Measurements from ENCODE around the gene USP25. TPM values are rescaled to one million over a fixed set of nuclear protein-coding genes. Genes with fewer than 3 reads are reported as not detected.
A peak's percentile ranks its signal among the peaks of the same experiment; 100 is the strongest.

USP25 gene, protein sequence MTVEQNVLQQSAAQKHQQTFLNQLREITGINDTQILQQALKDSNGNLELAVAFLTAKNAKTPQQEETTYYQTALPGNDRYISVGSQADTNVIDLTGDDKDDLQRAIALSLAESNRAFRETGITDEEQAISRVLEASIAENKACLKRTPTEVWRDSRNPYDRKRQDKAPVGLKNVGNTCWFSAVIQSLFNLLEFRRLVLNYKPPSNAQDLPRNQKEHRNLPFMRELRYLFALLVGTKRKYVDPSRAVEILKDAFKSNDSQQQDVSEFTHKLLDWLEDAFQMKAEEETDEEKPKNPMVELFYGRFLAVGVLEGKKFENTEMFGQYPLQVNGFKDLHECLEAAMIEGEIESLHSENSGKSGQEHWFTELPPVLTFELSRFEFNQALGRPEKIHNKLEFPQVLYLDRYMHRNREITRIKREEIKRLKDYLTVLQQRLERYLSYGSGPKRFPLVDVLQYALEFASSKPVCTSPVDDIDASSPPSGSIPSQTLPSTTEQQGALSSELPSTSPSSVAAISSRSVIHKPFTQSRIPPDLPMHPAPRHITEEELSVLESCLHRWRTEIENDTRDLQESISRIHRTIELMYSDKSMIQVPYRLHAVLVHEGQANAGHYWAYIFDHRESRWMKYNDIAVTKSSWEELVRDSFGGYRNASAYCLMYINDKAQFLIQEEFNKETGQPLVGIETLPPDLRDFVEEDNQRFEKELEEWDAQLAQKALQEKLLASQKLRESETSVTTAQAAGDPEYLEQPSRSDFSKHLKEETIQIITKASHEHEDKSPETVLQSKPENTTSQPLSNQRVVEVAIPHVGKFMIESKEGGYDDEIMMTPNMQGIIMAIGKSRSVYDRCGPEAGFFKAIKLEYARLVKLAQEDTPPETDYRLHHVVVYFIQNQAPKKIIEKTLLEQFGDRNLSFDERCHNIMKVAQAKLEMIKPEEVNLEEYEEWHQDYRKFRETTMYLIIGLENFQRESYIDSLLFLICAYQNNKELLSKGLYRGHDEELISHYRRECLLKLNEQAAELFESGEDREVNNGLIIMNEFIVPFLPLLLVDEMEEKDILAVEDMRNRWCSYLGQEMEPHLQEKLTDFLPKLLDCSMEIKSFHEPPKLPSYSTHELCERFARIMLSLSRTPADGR
- 10 to 100 TPM in 1 of 4 donors, 1 to 10 TPM in 3; 8.1 to 22.8 (median 8.9) TPM for polyA plus RNA-seq
- long read RNA-seq, donor 1, partial matches to known transcripts: 13 of 15 reads
- long read RNA-seq, donor 1, other reads (novel, unspliced or antisense): 0 of 15 reads
- long read RNA-seq, donor 2: 0 reads
- long read RNA-seq, donor 3, partial matches to known transcripts: 0 of 2 reads
- long read RNA-seq, donor 3, other reads (novel, unspliced or antisense): 0 of 2 reads
- long read RNA-seq, donor 4: 0 reads
- long read RNA-seq, donor 5: 0 reads
- long read RNA-seq, donor 6, partial matches to known transcripts: 5 of 9 reads
- long read RNA-seq, donor 6, other reads (novel, unspliced or antisense): 0 of 9 reads
- long read RNA-seq, donor 7, partial matches to known transcripts: 0 of 3 reads
- long read RNA-seq, donor 7, other reads (novel, unspliced or antisense): 0 of 3 reads
- long read RNA-seq, donor 8: 0 reads
- long read RNA-seq, donor 9: 0 reads
- long read RNA-seq, donor 10, partial matches to known transcripts: 0 of 2 reads
- long read RNA-seq, donor 10, other reads (novel, unspliced or antisense): 0 of 2 reads

DNA sequence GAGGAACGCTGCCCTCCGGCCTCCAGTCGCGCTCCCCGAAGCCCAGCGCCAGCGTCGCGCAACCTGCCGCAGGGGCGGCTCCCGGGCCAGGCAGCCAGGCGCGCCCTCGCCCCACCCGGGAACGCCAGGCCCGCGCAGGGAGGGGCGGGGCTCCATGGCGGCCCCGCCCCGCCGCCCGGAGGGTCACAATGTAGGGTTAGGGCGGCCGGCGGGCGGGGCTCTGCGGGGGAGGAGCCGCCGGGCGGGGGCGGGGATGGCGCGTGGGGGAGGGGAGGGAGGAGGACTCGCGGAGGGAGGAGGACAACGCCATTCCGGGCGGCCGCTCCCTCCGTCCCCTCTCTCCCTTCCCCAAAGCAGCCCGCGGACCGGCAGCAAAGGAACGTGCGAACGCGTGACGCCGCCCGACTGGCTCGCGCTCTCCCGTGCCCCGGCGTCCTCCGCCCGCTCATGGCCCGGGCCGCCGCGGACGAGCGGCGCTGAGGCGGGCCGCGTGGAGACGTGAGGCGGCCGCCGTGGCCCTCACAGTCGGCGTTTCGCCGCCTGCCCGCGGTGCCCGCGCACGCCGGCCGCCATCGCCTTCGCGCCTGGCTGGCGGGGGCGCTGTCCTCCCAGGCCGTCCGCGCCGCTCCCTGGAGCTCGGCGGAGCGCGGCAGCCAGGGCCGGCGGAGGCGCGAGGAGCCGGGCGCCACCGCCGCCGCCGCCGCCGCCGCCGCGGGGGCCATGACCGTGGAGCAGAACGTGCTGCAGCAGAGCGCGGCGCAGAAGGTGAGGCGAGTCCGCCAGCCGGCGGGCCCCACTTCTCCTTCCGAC is at the start of gene USP25:
Gene USP25, plus strand, starts transcription at position 309 of the 810 bp plus-strand sequence. Its CDS starts 412 bp downstream, at position 721.
- H3K27ac ChIP-seq (ENCODE audit: low read depth in 1 of 3, low read length in 2 of 3): peak within 1 kb of the TSS; percentile 85 to 99 (median 98)
- DNase-seq (peak; percentile 89 to 93), FAIRE-seq (no peak)
- H3K4me1 ChIP-seq (ENCODE audit: control insufficient read depth in 3 of 3, insufficient read depth in 2 of 3, low read depth in 1 of 3, low read length in 2 of 3): peaks cover 0 to 5% (median 3%) of the 10 kb centered on the region in 3 donors
- no peaks in the 10 kb centered on the region for H3K9me3 ChIP-seq (ENCODE audit: control insufficient read depth in 2 of 2, insufficient read depth in 1 of 2, low read depth in 1 of 2, low read length in 1 of 2)
- no peaks in the 10 kb centered on the region for H3K36me3 ChIP-seq (ENCODE audit: control insufficient read depth in 3 of 3, insufficient read depth in 2 of 3, low read depth in 1 of 3, low read length in 3 of 3)
- H3K4me3 ChIP-seq (ENCODE audit: low read depth in 1 of 3, low read length in 3 of 3): peak within 1 kb of the TSS; percentile 88 to 91 (median 90)
- H3K27me3 ChIP-seq (ENCODE audit: control insufficient read depth in 3 of 3, insufficient read depth in 3 of 3, low read length in 3 of 3): no peaks in the 10 kb centered on the region
- WGBS, 3 donors: 0 to 1% (median 0%) methylated on average over 17 to 123 of the region's 123 CpGs

DNA sequence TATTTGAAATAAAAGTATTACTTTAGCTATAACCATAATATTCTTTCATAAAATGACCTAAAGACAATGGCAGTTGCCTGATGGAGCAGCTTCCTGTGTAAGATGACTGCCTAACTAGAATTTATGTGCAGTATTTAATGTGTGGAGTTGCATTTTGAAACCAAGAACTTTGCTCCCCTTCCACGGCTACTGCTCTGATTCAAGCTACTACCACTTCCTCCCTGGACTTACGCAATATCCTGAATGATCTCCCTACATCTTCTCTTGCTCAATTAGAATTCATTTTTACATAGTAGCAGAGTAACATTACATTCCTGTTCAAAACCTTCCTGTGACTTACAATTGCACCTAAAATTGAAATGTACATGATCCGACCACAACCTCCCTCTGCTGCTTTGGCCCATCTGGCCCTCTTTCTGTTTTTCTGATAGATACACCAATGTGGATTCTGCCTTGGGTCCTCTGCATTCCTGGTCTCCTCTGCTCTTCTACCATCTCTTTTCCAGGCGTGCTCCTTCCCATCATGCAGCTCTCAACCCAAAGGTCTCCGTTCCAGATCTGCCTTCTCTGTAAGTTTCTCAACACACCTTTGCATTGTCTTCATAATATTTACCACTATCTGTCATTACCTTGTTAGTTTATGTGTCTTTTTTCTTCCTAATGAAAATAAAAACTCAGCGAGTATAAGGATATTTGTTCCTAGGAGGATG is 47.4 kb upstream of the USP25 start:
- no peak overlapping the region for H3K4me3 ChIP-seq (ENCODE audit: low read depth in 1 of 3, low read length in 3 of 3)
- no peaks in the 10 kb centered on the region for H3K36me3 ChIP-seq (ENCODE audit: control insufficient read depth in 3 of 3, insufficient read depth in 2 of 3, low read depth in 1 of 3, low read length in 3 of 3)
- H3K27ac ChIP-seq (ENCODE audit: low read depth in 1 of 3, low read length in 2 of 3): no peak overlapping the region
- FAIRE-seq (no peak), DNase-seq (peak; percentile 46 to 68)
- H3K4me1 ChIP-seq (ENCODE audit: control insufficient read depth in 3 of 3, insufficient read depth in 2 of 3, low read depth in 1 of 3, low read length in 2 of 3): no peaks in the 10 kb centered on the region
- peaks cover 0 to 3% of the 10 kb centered on the region in 2 donors for H3K9me3 ChIP-seq (ENCODE audit: control insufficient read depth in 2 of 2, insufficient read depth in 1 of 2, low read depth in 1 of 2, low read length in 1 of 2)
- H3K27me3 ChIP-seq (ENCODE audit: control insufficient read depth in 3 of 3, insufficient read depth in 3 of 3, low read length in 3 of 3): no peaks in the 10 kb centered on the region
- WGBS, 3 donors: 67 to 78% (median 75%) methylated on average over 6 of the region's 6 CpGs

DNA sequence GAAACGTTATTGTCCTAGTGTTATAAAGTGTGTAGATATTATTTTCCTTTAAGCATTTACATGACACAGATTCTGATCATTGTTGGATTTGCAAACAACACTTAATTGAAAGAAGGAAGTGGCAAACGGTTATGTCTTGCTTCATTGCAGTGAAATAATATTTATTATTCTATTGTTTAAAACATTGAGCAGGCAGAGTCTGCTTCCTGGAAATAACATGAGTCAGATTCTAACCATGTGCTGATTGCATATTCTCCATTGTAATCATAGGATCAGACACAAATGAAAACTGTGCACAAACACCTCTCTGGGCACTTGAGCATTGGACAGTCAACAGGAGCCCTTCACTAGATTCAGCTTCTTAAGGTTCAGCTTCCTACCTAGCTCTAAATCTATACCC is 46.8 kb upstream of the USP25 start:
- DNase-seq (no peak), FAIRE-seq (peak; percentile 59)
- H3K27me3 ChIP-seq (ENCODE audit: control insufficient read depth in 3 of 3, insufficient read depth in 3 of 3, low read length in 3 of 3): no peaks in the 10 kb centered on the region
- no peak overlapping the region for H3K27ac ChIP-seq (ENCODE audit: low read depth in 1 of 3, low read length in 2 of 3)
- 32 to 35% (median 32%) methylated on average over 2 of the region's 2 CpGs for WGBS, 3 donors
- H3K9me3 ChIP-seq (ENCODE audit: control insufficient read depth in 2 of 2, insufficient read depth in 1 of 2, low read depth in 1 of 2, low read length in 1 of 2): peaks cover 0 to 3% of the 10 kb centered on the region in 2 donors
- H3K36me3 ChIP-seq (ENCODE audit: control insufficient read depth in 3 of 3, insufficient read depth in 2 of 3, low read depth in 1 of 3, low read length in 3 of 3): no peaks in the 10 kb centered on the region
- H3K4me1 ChIP-seq (ENCODE audit: control insufficient read depth in 3 of 3, insufficient read depth in 2 of 3, low read depth in 1 of 3, low read length in 2 of 3): no peaks in the 10 kb centered on the region
- no peak overlapping the region for H3K4me3 ChIP-seq (ENCODE audit: low read depth in 1 of 3, low read length in 3 of 3)

DNA sequence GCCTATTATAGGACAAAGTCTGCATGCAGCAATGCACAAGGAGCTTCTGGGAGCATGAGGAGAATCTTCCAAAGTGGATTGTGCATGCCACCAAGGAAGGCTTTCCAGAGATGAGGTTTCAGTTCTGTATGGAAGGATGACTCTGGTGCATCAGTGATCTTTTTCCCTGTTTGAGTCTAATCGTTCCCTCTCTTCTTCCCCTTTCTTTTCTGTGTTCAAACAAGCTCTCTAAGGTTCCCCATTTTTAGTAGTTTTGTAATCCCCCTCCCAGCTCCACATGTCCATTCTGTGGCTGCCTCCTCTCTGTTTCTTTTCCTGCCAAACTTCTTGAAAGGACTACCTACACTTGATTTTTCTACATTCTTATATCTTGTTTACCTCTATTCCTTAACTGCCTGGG is 43.3 kb upstream of the USP25 start:
- WGBS, 3 donors: 66 to 90% (median 82%) methylated on average over 1 of the region's 1 CpG
- DNase-seq: no peak
- H3K9me3 ChIP-seq (ENCODE audit: control insufficient read depth in 2 of 2, insufficient read depth in 1 of 2, low read depth in 1 of 2, low read length in 1 of 2): peaks cover 0 to 3% of the 10 kb centered on the region in 2 donors
- FAIRE-seq: no peak
- H3K4me1 ChIP-seq (ENCODE audit: control insufficient read depth in 3 of 3, insufficient read depth in 2 of 3, low read depth in 1 of 3, low read length in 2 of 3): no peaks in the 10 kb centered on the region
- H3K4me3 ChIP-seq (ENCODE audit: low read depth in 1 of 3, low read length in 3 of 3): no peak overlapping the region
- H3K27me3 ChIP-seq (ENCODE audit: control insufficient read depth in 3 of 3, insufficient read depth in 3 of 3, low read length in 3 of 3): no peaks in the 10 kb centered on the region
- no peaks in the 10 kb centered on the region for H3K36me3 ChIP-seq (ENCODE audit: control insufficient read depth in 3 of 3, insufficient read depth in 2 of 3, low read depth in 1 of 3, low read length in 3 of 3)
- no peak overlapping the region for H3K27ac ChIP-seq (ENCODE audit: low read depth in 1 of 3, low read length in 2 of 3)

DNA sequence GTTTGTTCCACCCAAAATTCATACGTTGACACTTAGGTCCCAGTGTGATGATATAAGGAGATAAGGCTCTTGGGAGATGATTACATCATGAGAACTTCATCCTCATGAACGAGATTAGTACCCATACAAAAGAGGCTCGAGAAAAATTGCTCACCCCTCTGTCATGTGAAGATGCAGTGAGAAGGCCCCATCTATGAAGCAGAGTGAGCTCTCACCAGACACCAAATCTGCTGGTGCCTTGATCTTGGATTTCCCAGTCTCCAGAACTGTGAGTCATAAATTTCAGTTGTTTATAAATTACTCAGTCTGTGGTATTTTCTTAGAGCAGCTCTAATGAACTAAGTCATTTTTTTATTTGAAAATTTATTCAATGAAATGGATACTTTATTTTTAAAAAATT is 42.6 kb upstream of the USP25 start:
- Histone ChIP-seq H3K9me3 (ENCODE audit: control insufficient read depth in 2 of 2, insufficient read depth in 1 of 2, low read depth in 1 of 2, low read length in 1 of 2) (peaks cover 0 to 3% of the 10 kb centered on the region in 2 donors), H3K27me3 (ENCODE audit: control insufficient read depth in 3 of 3, insufficient read depth in 3 of 3, low read length in 3 of 3) (no peaks in the 10 kb centered on the region), H3K27ac (ENCODE audit: low read depth in 1 of 3, low read length in 2 of 3) (no peak overlapping the region), H3K36me3 (ENCODE audit: control insufficient read depth in 3 of 3, insufficient read depth in 2 of 3, low read depth in 1 of 3, low read length in 3 of 3) (no peaks in the 10 kb centered on the region), H3K4me3 (ENCODE audit: low read depth in 1 of 3, low read length in 3 of 3) (no peak overlapping the region), H3K4me1 (ENCODE audit: control insufficient read depth in 3 of 3, insufficient read depth in 2 of 3, low read depth in 1 of 3, low read length in 2 of 3) (no peaks in the 10 kb centered on the region)
- FAIRE-seq: no peak
- WGBS, 3 donors: 57 to 76% (median 71%) methylated on average over 3 of the region's 3 CpGs
- DNase-seq: no peak

DNA sequence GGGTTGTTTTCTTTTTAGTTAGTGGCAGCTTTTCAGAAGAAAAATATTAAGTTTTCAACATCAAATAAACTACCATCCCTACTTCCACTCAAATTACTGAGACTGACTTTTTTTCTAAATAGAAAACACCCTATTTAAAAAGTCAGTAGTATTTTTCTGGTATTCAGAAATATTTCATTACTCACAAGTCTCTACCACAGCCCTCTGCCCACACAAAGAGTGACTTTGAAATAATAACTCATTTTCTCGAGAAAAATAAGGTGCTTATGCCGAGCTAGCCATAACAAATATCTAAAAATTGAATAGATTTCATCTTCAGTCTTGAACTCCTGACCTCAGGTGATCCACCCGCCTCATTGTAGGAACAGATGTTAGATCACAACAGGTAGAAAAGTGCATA is 41.8 kb upstream of the USP25 start:
- DNase-seq (no peak), FAIRE-seq (no peak)
- no peak overlapping the region for H3K27ac ChIP-seq (ENCODE audit: low read depth in 1 of 3, low read length in 2 of 3)
- H3K27me3 ChIP-seq (ENCODE audit: control insufficient read depth in 3 of 3, insufficient read depth in 3 of 3, low read length in 3 of 3): no peaks in the 10 kb centered on the region
- H3K4me3 ChIP-seq (ENCODE audit: low read depth in 1 of 3, low read length in 3 of 3): no peak overlapping the region
- no peaks in the 10 kb centered on the region for H3K36me3 ChIP-seq (ENCODE audit: control insufficient read depth in 3 of 3, insufficient read depth in 2 of 3, low read depth in 1 of 3, low read length in 3 of 3)
- 82 to 84% (median 83%) methylated on average over 3 of the region's 3 CpGs for WGBS, 3 donors
- no peaks in the 10 kb centered on the region for H3K4me1 ChIP-seq (ENCODE audit: control insufficient read depth in 3 of 3, insufficient read depth in 2 of 3, low read depth in 1 of 3, low read length in 2 of 3)
- H3K9me3 ChIP-seq (ENCODE audit: control insufficient read depth in 2 of 2, insufficient read depth in 1 of 2, low read depth in 1 of 2, low read length in 1 of 2): no peaks in the 10 kb centered on the region

DNA sequence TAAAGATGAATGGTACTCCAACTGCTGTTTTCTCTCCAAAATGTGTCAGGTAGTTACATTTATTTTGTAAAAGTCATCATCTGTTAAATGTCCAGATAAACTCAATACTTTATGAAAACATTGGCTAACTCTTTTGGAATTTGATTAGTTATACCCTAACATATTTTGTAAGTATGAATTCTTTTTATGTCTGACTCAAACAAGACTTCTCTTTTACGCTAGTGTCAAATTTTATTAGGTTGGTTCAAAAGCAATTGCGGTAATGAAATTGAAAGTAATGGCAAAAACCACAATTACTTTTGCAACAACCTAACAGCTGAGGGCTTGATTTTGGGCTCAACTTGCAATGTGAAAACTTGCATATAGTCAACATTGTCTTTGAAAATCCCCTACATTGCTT is 41.0 kb upstream of the USP25 start:
- WGBS, 3 donors: 51 to 83% (median 58%) methylated on average over 2 of the region's 2 CpGs
- no peaks in the 10 kb centered on the region for H3K4me1 ChIP-seq (ENCODE audit: control insufficient read depth in 3 of 3, insufficient read depth in 2 of 3, low read depth in 1 of 3, low read length in 2 of 3)
- H3K27ac ChIP-seq (ENCODE audit: low read depth in 1 of 3, low read length in 2 of 3): no peak overlapping the region
- H3K27me3 ChIP-seq (ENCODE audit: control insufficient read depth in 3 of 3, insufficient read depth in 3 of 3, low read length in 3 of 3): no peaks in the 10 kb centered on the region
- no peaks in the 10 kb centered on the region for H3K9me3 ChIP-seq (ENCODE audit: control insufficient read depth in 2 of 2, insufficient read depth in 1 of 2, low read depth in 1 of 2, low read length in 1 of 2)
- H3K36me3 ChIP-seq (ENCODE audit: control insufficient read depth in 3 of 3, insufficient read depth in 2 of 3, low read depth in 1 of 3, low read length in 3 of 3): no peaks in the 10 kb centered on the region
- H3K4me3 ChIP-seq (ENCODE audit: low read depth in 1 of 3, low read length in 3 of 3): no peak overlapping the region
- no peak for DNase-seq
- peak; percentile 44 for FAIRE-seq
